K562 (cell line): ENCODE results near the gene SCO1. TPM values are rescaled to one million over a fixed set of nuclear protein-coding genes. Genes with fewer than 3 reads are reported as not detected.

Experiments
- CHD7 ChIP-seq: fragments of 200-600 bp; sonication (generic); IDR thresholded peaks from one replicate; pipeline ENCODE4 v1.6.1; 2012; ENCODE audit warnings: mild to moderate bottlenecking, low read depth, low read length, inconsistent platforms
- KLF10 ChIP-seq: fragments of 250-450 bp; sonication (Bioruptor Pico); IDR thresholded peaks from 2 replicates; pipeline ENCODE4 v1.6.1; 2021; ENCODE audit warnings: matching md5 sums
- MAX ChIP-seq: sonication (generic); formaldehyde crosslinking; IDR thresholded peaks from 2 replicates; pipeline ENCODE4 v1.9.0; 2022; ENCODE audit warnings: mild to moderate bottlenecking, missing genetic modification reagents
- RBM14 ChIP-seq: fragments of 200-400 bp; formaldehyde crosslinking; IDR thresholded peaks from 2 replicates; pipeline ENCODE4 v1.6.1; 2018; ENCODE audit warnings: low read depth, mild to moderate bottlenecking, low read length, moderate library complexity, borderline replicate concordance; ENCODE audit not compliant: insufficient read depth
- SMAD1 ChIP-seq: fragments of 150-350 bp; IDR thresholded peaks from 2 replicates; pipeline ENCODE4 v1.6.1; 2014; ENCODE audit warnings: low read length, low read depth; ENCODE audit not compliant: partially characterized antibody
- SMARCA5 ChIP-seq: fragments of 450-650 bp; IDR thresholded peaks from 2 replicates; pipeline ENCODE4 v1.6.1; 2016
- polyA plus RNA-seq, 8 experiments: library from polyadenylated mRNA; depleted of rRNA in 4 of 8; stranded (reverse) in 5 of 8; unstranded in 3 of 8; fragments of >200 nt; fragmentation: Nextera tagmentation in 2 of 8; fragmentation: Illumina TruSeq in 1 of 8; extraction: Ambion mirVana in 2 of 8; extraction: Trizol in 1 of 8; gene quantifications; 2 replicates each; pipeline versions ENCODE4 v1.2.1 to v1.2.3, GENCODE V29; 2011 to 2014; ENCODE audit warnings: inconsistent platforms in 1 of 8, missing spikeins in 1 of 8
- total RNA-seq, 7 experiments: library from RNA; depleted of rRNA in 6 of 7; stranded (reverse); fragments of >200 nt in 6 of 7; fragmentation: Illumina TruSeq in 2 of 7; extraction: Trizol in 2 of 7; gene quantifications; 2 replicates each; pipeline versions ENCODE4 v1.2.1 to v1.2.3, GENCODE V29; 2011 to 2021; ENCODE audit warnings: low replicate concordance in 1 of 7
- TF ChIP-seq, protein P1 (sequence below): fragments of 450-650 bp; IDR thresholded peaks from 2 replicates; pipeline ENCODE4 v1.6.1; 2016; ENCODE audit warnings: antibody characterized with exemption
- TF ChIP-seq, protein P2 (sequence below): sonication (generic); IDR thresholded peaks from 2 replicates; pipeline ENCODE4 v1.6.1; 2016

The SCO1 gene
- total and polyA plus RNA-seq, 9 of the 15 experiments (the other 6 are each of a cell fraction or from before 2014, with no cell fraction given): 7.1 to 40.9 (median 22.1) TPM

- TF ChIP-seq CHD7 (no peak), RBM14 (no peak), SMAD1 (no peak), KLF10 (CRISPR knock-in tag) (no peak), MAX (CRISPR knock-in tag) (no peak), SMARCA5 (no peak)
- TF ChIP-seq, protein P1, sequence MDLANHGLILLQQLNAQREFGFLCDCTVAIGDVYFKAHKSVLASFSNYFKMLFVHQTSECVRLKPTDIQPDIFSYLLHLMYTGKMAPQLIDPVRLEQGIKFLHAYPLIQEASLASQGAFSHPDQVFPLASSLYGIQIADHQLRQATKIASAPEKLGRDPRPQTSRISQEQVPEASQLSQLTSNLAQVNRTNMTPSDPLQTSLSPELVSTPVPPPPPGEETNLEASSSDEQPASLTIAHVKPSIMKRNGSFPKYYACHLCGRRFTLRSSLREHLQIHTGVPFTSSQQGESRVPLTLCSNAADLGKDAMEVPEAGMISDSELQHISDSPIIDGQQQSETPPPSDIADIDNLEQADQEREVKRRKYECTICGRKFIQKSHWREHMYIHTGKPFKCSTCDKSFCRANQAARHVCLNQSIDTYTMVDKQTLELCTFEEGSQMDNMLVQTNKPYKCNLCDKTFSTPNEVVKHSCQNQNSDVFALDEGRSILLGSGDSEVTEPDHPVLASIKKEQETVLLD: no peak
- TF ChIP-seq, protein P2, sequence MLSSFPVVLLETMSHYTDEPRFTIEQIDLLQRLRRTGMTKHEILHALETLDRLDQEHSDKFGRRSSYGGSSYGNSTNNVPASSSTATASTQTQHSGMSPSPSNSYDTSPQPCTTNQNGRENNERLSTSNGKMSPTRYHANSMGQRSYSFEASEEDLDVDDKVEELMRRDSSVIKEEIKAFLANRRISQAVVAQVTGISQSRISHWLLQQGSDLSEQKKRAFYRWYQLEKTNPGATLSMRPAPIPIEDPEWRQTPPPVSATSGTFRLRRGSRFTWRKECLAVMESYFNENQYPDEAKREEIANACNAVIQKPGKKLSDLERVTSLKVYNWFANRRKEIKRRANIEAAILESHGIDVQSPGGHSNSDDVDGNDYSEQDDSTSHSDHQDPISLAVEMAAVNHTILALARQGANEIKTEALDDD: no peak
Measured at GRCh38 chr17:10631701-10632100, 65.6 kb downstream of the SCO1 start (continued).
